HepG2 (cell line): Measurements from ENCODE around the gene KMT5C.

Experiments used
- ELF1 ChIP-seq: sonication (generic); formaldehyde crosslinking; IDR thresholded peaks from 2 replicates; pipeline ENCODE4 v1.4.0; 2020; ENCODE audit warnings: missing genetic modification reagents
- EZH2 ChIP-seq: conservative IDR thresholded peaks from 2 replicates; pipeline ENCODE4 v1.6.1; 2012; ENCODE audit warnings: mild to moderate bottlenecking, low read depth, low read length, moderate library complexity
- GTF2F1 ChIP-seq: fragments of 150-350 bp; IDR thresholded peaks from 2 replicates; pipeline ENCODE4 v1.6.1; 2014; ENCODE audit warnings: low read length
- NR2C2 ChIP-seq: sonication (generic); formaldehyde crosslinking; IDR thresholded peaks from 2 replicates; pipeline ENCODE4 v1.4.0; 2020; ENCODE audit warnings: missing genetic modification reagents, mild to moderate bottlenecking, moderate library complexity, borderline replicate concordance
- PHF8 ChIP-seq: sonication (generic); formaldehyde crosslinking; IDR thresholded peaks from 2 replicates; pipeline ENCODE4 v1.5.0; 2020; ENCODE audit warnings: missing genetic modification reagents
- PRDM15 ChIP-seq: sonication (generic); formaldehyde crosslinking; IDR thresholded peaks from 2 replicates; pipeline ENCODE4 v1.4.0; 2020; ENCODE audit warnings: missing genetic modification reagents
- PRPF4 ChIP-seq: fragments of 200-400 bp; formaldehyde crosslinking; IDR thresholded peaks from 2 replicates; pipeline ENCODE4 v1.6.1; 2016; ENCODE audit warnings: low read length, low read depth; ENCODE audit not compliant: poor library complexity, severe bottlenecking
- TP53 ChIP-seq: sonication (generic); formaldehyde crosslinking; conservative IDR thresholded peaks from 2 replicates; pipeline ENCODE4 v1.4.0; 2020; ENCODE audit warnings: missing genetic modification reagents
- ZNF329 ChIP-seq: sonication (generic); formaldehyde crosslinking; IDR thresholded peaks from 2 replicates; pipeline ENCODE4 v1.9.0; 2021; ENCODE audit warnings: low read depth, mild to moderate bottlenecking, missing genetic modification reagents
- TF ChIP-seq, protein P1 (sequence below): sonication (generic); formaldehyde crosslinking; IDR thresholded peaks from 2 replicates; pipeline ENCODE4 v1.4.0; 2020; ENCODE audit warnings: low read depth, missing genetic modification reagents

DNA sequence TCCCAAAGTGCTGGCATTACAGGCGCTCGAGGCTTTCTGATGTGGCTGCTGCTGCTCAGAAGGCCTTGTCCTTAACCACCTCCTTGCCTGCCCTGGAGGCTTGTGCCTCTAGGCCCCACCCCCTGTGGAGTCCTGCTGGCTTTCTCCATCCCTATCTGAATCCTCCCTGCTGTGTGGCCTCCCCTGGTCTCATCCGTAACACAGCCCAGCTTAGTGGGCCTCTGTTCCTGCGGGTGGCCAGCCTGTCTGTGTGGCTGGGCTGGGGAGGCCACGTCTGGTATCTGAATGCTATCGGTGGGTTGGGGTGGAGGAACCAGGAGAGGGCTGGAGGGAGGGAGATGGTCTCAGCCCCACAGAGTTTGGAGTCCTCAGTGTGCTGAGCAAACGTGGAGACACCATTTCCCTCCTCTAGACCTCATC, 50.8 kb downstream of the KMT5C start:
- TF ChIP-seq PRDM15 (no peak), PHF8 (CRISPR knock-in tag) (no peak), ZNF329 (CRISPR knock-in tag) (no peak), PRPF4 (no peak), EZH2 (no peak), NR2C2 (CRISPR knock-in tag) (no peak), ELF1 (CRISPR knock-in tag) (no peak), GTF2F1 (no peak), TP53 (CRISPR knock-in tag) (no peak)
- TF ChIP-seq, protein P1, sequence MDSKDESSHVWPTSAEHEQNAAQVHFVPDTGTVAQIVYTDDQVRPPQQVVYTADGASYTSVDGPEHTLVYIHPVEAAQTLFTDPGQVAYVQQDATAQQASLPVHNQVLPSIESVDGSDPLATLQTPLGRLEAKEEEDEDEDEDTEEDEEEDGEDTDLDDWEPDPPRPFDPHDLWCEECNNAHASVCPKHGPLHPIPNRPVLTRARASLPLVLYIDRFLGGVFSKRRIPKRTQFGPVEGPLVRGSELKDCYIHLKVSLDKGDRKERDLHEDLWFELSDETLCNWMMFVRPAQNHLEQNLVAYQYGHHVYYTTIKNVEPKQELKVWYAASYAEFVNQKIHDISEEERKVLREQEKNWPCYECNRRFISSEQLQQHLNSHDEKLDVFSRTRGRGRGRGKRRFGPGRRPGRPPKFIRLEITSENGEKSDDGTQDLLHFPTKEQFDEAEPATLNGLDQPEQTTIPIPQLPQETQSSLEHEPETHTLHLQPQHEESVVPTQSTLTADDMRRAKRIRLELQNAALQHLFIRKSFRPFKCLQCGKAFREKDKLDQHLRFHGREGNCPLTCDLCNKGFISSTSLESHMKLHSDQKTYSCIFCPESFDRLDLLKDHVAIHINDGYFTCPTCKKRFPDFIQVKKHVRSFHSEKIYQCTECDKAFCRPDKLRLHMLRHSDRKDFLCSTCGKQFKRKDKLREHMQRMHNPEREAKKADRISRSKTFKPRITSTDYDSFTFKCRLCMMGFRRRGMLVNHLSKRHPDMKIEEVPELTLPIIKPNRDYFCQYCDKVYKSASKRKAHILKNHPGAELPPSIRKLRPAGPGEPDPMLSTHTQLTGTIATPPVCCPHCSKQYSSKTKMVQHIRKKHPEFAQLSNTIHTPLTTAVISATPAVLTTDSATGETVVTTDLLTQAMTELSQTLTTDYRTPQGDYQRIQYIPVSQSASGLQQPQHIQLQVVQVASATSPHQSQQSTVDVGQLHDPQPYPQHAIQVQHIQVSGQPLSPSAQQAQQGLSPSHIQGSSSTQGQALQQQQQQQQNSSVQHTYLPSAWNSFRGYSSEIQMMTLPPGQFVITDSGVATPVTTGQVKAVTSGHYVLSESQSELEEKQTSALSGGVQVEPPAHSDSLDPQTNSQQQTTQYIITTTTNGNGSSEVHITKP (CRISPR knock-in tag), result no peak
